ENCODE results near the gene ATP4B.

- TF ChIP-seq CTCF (IDR thresholded peaks at IDR 0.05), result no peak
- TF ChIP-seq POLR2A (IDR thresholded peaks at IDR 0.05), result no peak
Observed at GRCh38 chr13:113629866-113630265, 28.1 kb downstream of the ATP4B start.
